Effector CD4-positive, alpha-beta T cell (primary cell): ENCODE measurements around the gene MEDAG.
"Not testable (repeated sequence)": the region's sequence is repeated elsewhere in the genome, so short reads cannot be mapped to it uniquely, and the experiment has no call there.

ENCODE experiments used
- DNase-seq: peaks from one replicate; pipeline ENCODE4 v3.0.0-alpha.2; 2020

The MEDAG gene

DNA sequence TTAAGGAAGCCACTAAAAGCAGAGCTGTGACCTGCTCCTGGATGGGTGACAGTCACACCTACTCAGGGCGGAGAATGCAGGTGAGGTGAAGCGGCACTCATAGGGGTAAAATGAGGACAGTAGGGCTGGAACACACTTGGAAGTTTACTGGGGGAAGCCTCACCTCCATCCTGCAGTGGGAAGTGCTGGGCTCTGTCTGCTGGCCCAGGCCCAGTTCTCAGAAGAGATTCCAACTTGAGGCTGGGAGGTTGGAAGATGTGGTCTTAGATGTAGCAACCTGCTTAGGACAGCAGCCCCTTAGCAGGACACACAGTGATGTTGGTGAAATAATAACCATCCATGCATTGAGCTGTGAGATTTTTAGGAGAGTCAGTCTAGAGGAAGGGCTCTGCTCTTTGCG lies 4.6 kb downstream of the MEDAG start:
- DNase-seq: no peak

DNA sequence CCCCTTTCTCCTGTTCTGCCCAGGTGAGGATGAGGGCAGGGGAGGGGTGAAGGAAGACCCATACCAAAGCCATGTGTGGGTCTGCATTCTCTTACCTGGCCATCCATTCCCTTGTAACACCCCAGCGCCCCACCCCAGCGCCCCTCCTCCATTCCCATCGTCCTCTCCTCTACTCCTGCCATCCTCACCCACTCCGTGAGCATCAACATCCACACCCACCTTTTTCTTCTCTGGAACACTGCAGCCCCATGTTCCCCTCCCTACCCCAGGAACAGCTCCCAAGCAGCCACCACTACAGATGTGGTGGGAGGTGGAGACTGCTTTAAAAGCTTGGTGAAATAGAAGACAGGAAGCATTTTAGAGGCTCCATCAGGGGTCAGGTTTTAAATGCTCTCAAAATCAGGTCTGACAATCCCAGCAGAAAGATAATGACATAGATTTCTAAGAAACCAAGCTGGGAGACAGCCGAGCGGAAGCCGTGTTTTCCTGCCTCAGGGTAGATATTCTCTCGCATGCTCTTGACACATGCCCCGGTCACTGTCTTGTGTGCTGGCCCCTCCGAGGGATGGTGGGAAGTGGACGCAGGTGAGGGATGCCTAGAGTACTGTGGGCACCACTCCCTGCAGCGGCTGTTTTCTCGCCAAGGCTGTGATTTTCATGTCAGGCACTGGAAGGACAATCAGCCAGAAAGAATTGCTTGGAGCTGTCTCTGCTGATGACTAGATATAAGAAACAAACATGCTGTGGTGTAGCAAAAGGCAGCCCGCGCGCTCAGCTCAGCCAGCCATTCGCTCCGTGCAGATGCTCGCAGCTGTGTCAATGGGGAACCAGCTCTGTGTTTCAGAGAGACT lies 9.8 kb downstream of the MEDAG start:
- no peak for DNase-seq

DNA sequence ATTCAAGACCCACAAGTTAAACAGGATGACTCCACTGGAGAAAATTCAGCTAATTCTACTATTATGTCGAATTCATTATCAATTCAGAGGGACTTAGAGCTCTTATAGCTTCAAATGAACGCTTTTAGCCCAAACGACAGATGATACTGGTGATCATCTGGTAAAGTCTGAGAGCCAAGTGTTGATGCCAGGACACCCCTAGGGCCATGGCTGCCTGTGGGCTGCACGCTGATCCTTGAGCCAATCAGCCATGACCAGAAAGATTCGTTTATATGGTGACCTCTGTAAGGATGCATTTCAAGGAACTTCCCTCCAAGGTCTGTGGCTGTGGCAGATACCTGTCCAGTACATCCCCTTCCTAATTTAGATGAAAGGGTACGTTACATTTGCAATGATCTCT lies 10.9 kb downstream of the MEDAG start:
- DNase-seq: no peak

DNA sequence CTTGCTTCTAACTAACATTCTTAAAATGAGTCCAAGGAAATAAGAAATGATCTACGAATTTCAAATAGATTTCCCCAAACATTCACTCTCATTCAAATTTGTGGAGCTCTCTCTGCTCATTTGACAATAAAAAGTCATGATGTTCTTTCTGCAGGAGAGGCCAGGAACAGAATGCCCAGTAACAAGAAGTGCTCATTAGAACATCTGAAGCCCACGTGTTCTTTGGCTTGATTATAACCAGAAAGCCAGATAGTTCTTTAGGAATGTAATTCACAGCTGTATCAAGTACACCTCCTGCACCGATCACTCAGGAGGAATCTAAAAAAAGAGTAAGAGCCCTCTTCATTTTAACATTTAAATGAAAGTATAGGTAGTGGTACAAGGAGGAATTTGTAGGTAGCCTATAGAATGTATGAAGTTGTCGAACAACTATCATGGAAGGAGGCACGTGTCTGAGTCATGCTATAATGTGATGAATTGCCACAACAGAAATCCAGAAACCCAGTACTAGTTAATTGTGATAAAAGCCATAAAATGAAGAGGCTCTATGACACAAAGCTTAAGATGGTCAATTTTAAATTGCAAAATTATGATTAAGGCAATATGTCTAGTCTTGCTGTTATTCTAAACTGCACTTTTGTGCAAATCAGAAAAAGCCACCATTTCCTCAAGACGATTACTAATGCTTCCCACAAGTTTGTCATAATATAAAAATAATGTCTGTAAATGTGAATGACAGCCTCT lies 12.8 kb downstream of the MEDAG start:
- DNase-seq: no peak

DNA sequence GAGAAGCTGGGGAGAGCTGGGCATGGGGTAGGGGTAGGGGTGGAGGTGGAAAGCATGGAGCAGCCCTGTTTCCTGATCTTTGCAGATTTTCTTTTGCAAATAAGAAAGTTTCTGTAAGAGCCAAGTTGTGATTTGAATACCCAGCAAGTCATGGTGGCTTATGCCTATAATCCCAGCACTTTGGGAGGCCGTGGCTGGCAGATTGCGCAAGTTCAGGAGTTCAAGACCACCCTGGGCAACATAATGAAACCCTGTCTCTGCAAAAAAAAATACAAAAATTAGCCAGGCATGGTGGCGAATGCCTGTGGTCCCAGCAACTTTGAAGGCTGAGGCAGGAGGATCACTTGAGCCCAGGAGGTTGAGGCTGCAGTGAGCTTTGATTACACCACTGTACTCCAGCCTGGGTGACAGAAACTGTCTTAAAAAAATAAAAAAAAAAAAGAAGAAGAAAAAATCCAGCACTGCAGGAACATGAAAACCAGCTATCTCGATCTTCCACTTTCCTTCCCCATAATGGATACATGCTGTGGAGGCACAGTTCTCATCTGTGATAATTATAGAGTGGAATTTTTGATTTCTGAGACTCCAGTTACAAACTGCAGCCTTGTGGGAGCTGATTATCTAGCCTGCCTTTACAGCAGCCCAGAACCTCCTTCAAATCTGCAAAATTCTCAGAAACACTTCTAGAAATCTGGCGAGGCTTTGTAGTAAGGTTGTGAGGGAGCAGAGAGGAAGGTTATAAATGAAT lies 14.3 kb downstream of the MEDAG start:
- DNase-seq: no peak

DNA sequence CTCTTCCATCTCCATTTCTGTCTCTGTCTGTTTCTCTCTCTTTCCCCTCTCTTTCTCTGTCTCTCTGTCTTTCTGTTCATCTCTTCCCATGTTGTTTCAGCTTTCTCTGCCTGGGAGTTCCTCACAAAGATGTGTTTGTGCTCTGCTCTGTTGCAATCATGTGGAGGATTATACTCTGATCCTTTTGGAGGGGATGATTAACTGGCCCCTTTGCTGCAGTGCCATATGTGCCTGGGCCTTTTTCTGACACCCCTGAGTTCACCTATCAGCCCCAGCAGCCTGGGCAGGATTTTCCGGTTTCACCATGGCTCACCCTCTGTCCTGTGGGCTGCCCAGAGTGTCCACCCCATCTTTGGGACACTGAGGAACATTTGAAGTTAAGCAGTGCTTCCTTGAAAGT lies 17.3 kb downstream of the MEDAG start:
- DNase-seq: no peak

DNA sequence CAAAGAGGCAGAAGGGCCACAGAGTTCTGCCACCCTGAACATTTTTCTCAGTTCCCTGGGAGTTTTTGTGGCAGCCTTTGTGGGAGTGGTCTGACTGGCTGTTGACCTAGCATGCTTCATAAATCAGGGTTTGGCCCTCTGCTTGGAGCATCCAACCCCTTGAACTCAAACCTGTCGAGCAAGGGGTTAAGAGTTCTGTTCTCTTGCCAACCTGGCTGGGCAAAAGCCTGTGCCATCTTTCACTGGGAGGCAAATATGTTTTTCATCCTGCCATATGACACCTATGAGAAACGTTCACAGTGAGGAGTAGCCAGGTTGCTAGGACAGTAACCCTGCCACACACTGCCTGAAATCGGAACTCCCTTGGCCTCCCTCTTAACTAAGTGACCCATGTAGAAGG lies 18.6 kb downstream of the MEDAG start:
- DNase-seq: no peak

DNA sequence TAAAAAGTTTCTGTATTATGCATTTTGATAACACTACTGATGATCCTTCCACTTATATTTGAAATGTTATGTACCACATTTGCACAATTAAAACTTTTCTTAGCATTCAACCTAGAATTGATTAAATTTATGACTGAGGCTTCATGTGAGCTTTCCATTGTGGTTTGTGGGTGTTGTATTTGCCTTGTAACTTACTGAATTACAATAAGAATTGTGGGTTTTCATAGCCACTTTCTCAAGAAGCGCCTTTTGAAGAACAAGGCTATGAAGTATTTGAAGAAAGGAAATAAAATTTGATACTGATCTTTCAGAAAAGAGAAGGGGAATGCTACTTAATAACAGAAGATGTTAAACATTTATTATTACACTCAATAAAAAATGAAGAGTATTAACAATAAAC lies 19.4 kb downstream of the MEDAG start:
- DNase-seq: no peak

DNA sequence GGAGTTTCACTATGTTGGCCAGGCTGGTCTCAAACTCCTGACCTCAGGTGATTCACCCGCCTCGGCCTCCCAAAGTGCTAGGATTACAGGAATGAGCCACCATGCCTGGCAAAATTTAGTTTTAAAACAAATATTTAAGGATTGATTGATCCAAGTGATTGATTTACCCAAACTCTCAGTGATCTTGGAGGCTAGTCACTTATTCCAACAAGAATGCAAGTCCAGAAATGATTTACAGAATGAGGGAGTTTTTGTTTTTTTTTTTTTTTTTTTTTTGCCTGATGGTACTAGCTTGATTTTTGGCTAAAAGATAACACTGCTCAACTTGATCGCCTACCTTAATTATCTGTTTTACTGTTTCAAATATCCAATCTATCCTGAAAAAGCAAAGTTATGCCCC lies 20.7 kb downstream of the MEDAG start:
- DNase-seq: no peak

DNA sequence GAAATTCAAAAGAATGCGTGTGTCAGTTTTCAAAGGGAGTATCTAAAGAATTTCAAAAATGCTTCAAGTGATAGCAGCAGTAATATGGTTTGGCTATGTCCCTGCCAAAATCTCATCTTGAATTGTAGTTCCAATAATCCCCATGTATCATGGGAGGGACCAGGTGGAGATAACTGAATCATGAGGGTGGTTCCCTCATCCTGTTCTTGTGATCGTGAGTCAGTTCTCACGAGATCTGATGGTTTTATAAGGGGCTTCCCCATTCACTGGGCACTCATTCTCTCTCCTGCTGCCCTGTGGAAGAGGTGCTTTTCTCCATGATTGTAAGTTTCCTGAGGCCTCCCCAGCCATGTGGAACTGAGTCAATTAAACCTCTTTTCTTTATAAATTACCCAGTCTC lies 21.1 kb downstream of the MEDAG start:
- DNase-seq: not testable (repeated sequence)

DNA sequence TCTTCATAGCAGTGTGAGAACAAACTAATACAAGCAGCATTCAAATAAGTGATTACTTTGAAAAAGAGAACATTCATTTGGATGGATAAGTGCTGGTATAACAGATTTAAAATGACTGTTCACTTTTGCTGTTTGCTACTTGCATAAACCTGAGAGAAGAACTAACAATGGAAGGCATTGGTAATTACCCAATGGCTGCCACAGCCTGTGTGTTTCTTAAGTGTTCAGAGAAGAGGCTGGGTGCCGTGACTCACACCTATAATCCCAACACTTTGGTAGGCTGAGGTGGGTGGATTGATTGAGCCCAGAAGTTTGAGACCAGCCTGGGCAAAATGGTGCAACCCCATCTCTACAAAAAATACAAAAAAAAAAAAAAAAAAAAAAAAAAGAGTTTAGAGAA lies 21.5 kb downstream of the MEDAG start:
- no peak for DNase-seq

DNA sequence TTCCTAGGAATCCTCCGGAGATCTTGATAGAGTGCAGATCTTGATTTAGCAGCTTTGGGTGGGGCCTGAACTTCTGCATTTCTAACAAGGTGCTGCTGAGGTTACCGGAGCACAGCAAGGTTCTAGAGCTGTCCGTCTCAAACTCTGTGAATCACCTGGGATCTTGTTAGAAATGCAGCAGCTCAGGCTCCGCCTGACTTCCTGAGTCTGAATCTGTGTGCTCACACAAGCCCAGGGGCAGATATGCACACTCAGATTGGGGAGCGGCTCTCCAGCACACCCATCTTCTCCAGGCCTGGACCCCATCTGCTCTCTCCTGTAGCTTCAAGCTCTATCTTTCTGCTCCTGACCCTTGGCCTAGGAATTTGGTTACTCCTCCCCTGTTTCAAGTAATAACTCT lies 22.9 kb downstream of the MEDAG start:
- no peak for DNase-seq

DNA sequence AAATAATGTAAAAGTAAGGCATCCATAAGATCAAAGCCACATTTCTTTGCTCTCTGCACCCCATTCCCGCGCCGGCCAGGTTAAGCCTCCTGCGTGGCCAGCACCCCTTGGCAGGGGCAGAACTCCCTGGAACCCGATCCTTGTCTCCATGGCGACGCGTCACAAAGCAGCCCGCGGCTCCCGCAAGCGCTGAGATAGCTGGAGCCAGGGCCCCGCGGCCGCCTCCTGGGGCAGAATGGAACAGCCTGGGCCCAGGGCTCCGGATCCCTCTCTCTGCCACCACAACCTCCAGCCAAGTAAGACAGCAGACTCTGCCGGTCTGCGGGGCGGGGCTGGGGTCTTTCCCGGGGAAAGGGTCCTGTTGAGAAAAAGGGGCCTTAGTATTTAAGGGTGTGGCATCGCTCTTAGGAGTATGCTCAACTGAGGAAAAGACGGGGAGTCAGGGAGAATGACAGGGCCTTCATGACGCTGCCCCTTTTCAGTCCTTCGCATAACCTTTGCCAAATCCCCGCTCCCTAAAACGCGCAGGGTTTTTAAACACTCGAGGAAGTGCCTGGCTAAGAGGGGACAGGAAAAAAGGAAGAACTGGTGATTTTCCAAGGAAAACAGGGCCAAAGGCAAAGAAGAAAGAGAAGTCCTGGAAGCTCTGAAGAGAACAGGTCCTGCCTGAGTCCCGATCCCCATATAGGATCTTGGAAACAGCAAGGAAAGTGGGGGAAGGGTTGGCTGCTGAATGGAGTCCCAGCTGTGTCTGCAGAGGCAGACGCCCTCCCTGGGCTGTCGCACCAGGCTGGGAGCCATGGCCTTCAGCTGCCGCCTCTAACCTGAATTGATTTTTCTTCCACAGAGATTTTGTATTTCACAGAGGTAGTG lies 26.6 kb downstream of the MEDAG start, which contains the start of gene TEX26:
TSS of gene TEX26 (plus strand) at position 176 of the 873 bp plus-strand sequence. CDS start at position 236, 60 bp downstream.
- no peak for DNase-seq

DNA sequence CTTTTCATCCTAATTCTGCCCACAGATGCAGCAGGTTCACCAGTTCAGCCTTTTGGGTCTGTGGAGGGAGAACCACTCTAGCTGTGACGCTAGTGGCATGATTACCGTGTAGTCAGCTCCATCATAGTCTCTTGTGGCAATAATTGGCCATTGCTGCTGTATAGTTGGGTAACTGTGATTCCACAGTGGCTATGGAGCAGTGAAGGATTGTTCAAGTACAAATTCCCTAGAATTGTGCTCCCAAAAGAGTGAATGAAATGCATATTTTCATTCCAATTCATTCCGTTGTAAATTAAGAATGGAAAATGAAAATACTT lies 27.2 kb downstream of the MEDAG start:
- no peak for DNase-seq

DNA sequence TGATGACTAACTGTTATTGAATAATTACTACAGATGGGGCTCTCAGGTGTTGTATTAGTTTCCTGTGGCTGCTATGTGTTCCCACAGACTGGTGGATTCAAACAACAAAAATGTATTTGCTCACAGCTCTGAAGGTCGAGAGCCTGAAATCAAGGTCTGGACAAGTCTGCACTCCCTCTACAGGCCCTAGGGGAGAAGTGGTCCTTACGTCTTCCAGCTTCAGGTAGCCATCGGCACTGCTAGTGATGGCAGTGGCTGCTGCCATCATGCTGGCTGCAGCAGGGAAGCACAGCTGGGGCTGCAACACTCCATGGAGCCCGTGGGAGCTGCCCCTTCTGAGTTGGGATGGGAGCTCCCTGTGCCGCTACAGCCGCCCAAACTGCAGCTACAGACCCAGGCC lies 28.3 kb downstream of the MEDAG start:
- no peak for DNase-seq

DNA sequence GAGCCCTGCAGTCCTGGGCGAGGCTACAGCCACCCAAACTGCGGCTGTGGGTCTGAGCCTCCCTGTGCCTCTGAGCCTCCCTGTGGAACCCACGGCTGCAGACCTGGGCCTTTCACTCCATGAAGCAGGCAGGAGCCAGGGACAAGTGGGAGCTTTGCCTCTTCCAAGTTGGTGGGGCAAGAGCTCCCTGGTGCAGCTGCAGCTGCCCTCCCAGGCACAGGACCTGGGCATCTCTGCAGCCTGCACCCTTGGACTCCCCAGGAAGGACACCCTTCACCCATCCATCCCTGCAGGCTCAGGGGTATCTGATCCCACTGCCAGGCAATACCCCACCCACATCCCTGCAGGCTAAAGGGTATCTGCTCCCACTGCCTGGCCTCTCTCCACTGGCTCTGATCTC lies 28.7 kb downstream of the MEDAG start:
- no peak for DNase-seq

DNA sequence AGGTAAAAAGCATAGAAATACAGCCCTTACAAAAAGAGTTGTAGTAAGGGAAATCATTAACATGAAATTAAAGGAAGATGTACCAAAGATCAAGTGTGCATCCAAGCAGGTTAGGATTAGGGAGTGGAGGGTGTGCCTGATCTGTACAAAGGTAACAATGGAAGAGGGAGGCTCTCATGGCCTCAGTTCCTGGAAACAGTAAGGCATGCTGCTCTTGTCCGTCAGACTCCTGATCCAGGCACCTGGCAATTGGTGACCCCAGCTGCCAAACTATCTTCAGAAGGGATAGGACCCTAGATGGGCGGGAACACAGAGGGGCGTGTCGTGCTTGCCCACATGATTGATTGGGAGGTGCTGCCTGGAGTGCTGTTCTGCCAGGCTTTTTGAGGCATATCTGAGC lies 30.9 kb downstream of the MEDAG start:
- DNase-seq: no peak

DNA sequence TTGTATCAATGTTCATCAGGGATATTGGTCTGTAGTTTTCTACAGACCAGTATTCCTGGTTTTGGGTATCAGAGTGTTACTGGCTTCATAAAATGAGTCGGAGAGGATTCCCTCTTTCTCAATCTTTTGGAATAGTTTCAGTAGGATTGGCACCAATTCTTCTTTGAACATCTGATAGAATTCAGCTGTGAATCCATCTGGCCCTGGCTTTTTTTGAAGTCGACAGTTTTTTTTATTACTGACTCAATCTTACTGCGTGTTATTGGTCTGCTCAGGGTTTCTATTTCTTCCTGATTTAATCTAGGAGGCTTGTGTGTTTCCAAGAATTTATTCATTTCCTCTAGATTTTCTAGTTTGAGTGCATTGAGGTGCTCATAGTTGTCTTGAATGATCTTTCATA lies 37.8 kb downstream of the MEDAG start:
- no peak for DNase-seq

DNA sequence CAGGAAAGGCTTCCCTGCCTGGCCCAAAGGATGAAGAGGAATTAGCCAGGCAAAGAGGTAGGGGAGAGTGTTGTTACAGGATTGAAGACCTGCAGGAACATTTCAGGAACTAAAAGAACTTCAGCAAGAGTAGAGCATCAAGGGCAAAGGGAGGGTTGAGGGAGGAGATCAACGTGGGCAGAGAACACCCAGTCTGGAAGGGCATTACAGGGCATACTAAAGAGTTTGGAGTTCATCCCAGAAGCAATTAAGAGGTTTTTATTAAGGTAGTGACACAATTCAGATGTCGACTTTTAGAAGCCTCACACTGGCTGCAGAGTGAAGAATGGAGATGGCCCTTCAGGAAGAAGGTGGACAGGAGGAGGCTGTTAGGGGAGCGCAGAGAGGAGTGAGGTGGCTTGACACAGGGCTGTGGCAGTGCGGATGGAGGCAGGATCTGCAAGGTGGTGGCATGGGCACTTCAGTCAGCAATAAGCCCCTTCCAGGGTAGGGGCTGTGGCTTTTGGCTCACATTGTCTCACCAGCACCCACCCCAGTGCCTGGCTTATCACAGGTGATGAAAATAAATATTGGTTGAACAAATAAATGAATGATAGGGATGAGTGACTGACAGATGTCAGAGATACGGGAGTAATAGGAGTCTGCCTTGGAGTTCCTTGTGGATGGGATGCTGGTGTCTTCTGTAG lies 51.3 kb downstream of the MEDAG start:
- no peak for DNase-seq

DNA sequence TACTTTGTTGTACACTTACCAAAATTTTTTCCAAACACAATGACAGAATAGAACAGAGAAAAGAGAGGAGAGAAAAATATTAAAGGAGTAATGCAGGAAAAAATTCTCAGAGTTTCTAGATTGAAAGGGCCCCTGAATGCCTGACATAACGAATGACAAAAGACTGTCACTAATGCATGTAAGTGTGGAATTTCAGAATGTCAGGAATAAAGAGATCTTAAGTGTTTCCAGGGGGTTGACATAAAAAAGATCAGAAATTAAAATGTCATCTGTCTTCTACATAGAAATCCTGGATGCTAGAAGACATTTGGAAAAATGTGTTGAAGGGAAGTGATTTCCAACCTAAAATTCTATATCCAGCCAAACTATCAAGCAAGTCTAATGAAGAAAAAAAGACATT lies 53.6 kb downstream of the MEDAG start:
- DNase-seq: no peak

DNA sequence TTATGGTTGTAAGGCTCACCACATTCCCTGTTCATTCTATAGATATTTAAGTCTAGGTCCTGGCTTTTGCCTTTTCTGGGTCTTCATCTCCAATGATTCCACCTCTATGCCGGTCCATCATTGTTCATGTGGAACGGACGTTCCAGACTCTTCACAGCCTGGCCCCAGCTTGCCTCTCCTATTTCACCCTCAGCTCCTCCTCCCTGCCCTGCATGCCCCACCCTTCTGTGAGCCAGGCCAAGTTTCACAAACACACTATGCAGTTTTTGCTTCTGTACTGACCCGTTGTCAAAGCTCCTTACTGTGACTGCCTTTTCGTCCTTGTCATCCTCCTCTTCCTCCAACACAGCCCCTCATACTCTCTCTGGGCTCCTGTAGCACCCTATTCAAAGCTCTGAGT lies 57.7 kb downstream of the MEDAG start:
- no peak for DNase-seq

DNA sequence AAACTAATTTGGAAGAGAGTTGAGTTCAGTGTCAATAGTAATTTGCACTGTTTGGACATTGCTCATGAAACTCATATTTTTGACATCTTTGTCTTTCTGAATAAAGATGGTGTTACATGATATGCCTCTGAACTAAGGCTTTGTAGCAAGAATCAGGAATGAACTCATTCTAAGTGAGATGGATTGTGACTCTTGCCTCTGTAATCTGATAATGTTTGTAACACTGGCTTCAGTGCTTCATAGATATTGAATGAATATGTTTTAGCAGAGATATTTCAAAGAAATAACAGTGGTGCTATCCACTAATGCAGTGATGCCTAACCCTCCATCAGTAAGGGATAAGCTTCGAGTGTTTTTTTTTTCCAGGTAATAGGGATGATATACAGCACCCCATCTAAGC lies 59.3 kb downstream of the MEDAG start:
- DNase-seq: no peak
